GM12878 (cell line): Measurements from ENCODE around the gene STAT3. TPM values are rescaled to one million over a fixed set of nuclear protein-coding genes. Genes with fewer than 3 reads are reported as not detected.

Experiments
- ATAC-seq: fragments of 200-7000 bp; cut with Tn5 transposase; 3 replicates; pipeline ENCODE4 v1.9.1; 2020; ENCODE audit warnings: mild to moderate bottlenecking, moderate library complexity
- BruUV-seq: library from RNA; stranded (reverse); fragments of 400-500 nt; replicated peaks from 2 replicates; lab custom pipeline; 2021; lab: Mats Ljungman, UMichigan
- CTCF ChIA-PET: fragments of 300-600 bp; sonication (Branson Sonifier 250); formaldehyde crosslinking; extraction: SDS; loops from one replicate; lab custom pipeline; 2021; ENCODE audit warnings: inconsistent platforms; lab: Yijun Ruan, JAX
- POLR2A ChIA-PET: fragments of 350-600 bp; formaldehyde crosslinking; extraction: SDS; loops from one replicate; lab custom pipeline; 2021; ENCODE audit warnings: inconsistent platforms; lab: Charles Lee
- RAD21 ChIA-PET: fragments of 300-600 bp; sonication (Branson Sonifier 250); formaldehyde crosslinking; loops from one replicate; lab custom pipeline; 2023; ENCODE audit warnings: antibody characterized with exemption; ENCODE audit not compliant: unreplicated experiment; lab: Charles Lee
- SMC1A ChIA-PET: fragments of 300-600 bp; sonication (Branson Sonifier 250); formaldehyde crosslinking; loops from one replicate; lab custom pipeline; 2023; ENCODE audit not compliant: unreplicated experiment, uncharacterized antibody; lab: Charles Lee
- DNase-seq: peaks from one replicate; pipeline ENCODE4 v3.0.0-alpha.2; 2011; ENCODE audit warnings: low read depth, low spot score
- FAIRE-seq: peaks from 3 replicates; lab custom pipeline; 2011; peaks lifted over from hg19 to GRCh38; lab: Jason Lieb, UNC
- H2AFZ ChIP-seq: 2 replicates; pipeline ENCODE4 v1.6.0; 2011; ENCODE audit warnings: low read depth, low read length, control low read depth; ENCODE audit not compliant: control insufficient read depth
- H3K27ac ChIP-seq: 2 replicates; pipeline ENCODE4 v1.5.1; 2011; ENCODE audit warnings: control low read depth; ENCODE audit not compliant: control insufficient read depth, insufficient read depth
- H3K27me3 ChIP-seq, 2 experiments: replicated peaks in 1 of 2; 2 replicates each; pipeline versions ENCODE4 v1.6.0 to v1.6.1; 2011; ENCODE audit warnings: low read length in 1 of 2; ENCODE audit not compliant: control insufficient read depth in 2 of 2, insufficient read depth in 2 of 2
- H3K36me3 ChIP-seq, 2 experiments: 2 replicates each; pipeline ENCODE4 v1.5.1; 2011; ENCODE audit warnings: low read length in 1 of 2; ENCODE audit not compliant: control insufficient read depth in 2 of 2, insufficient read depth in 2 of 2
- H3K4me1 ChIP-seq: 2 replicates; pipeline ENCODE4 v1.6.1; 2011; ENCODE audit warnings: mild to moderate bottlenecking, low read length, moderate library complexity, mixed read lengths; ENCODE audit not compliant: control insufficient read depth, insufficient read depth
- H3K4me2 ChIP-seq: 2 replicates; pipeline ENCODE4 v1.6.0; 2011; ENCODE audit warnings: control low read depth; ENCODE audit not compliant: control insufficient read depth, insufficient read depth
- H3K4me3 ChIP-seq: fragments of 200-600 bp; sonication (generic); 2 replicates; pipeline ENCODE4 v1.5.1; 2016
- H3K79me2 ChIP-seq: 2 replicates; pipeline ENCODE4 v1.6.0; 2011; ENCODE audit warnings: low read length; ENCODE audit not compliant: control insufficient read depth, insufficient read depth
- H3K9ac ChIP-seq: 2 replicates; pipeline ENCODE4 v1.8.0; 2011; ENCODE audit warnings: low read length, control low read depth, mixed read lengths; ENCODE audit not compliant: control insufficient read depth, insufficient read depth
- H3K9me3 ChIP-seq: replicated peaks from 3 replicates; pipeline ENCODE4 v1.5.1; 2011; ENCODE audit warnings: mild to moderate bottlenecking, low read length; ENCODE audit not compliant: control insufficient read depth, insufficient read depth
- H4K20me1 ChIP-seq: 2 replicates; pipeline ENCODE4 v1.6.0; 2011; ENCODE audit not compliant: control insufficient read depth, insufficient read depth
- ATF3 ChIP-seq: IDR thresholded peaks from 2 replicates; pipeline ENCODE4 v1.6.1; 2011; ENCODE audit warnings: low read depth, mild to moderate bottlenecking, low read length, moderate library complexity, borderline replicate concordance; ENCODE audit errors: extremely low read depth
- HDAC2 ChIP-seq: fragments of 200-600 bp; sonication (generic); IDR thresholded peaks from 2 replicates; pipeline ENCODE4 v1.6.1; 2017
- IKZF2 ChIP-seq, 2 experiments: fragments of 450-650 bp; IDR thresholded peaks; 2 replicates each; pipeline ENCODE4 v1.6.1; 2017; ENCODE audit warnings: mild to moderate bottlenecking in 2 of 2, moderate library complexity in 2 of 2
- SIX5 ChIP-seq: IDR thresholded peaks from 2 replicates; pipeline ENCODE4 v1.6.1; 2011; ENCODE audit warnings: mild to moderate bottlenecking, low read depth, low read length, moderate library complexity; ENCODE audit not compliant: severe bottlenecking
- TCF12 ChIP-seq: IDR thresholded peaks from 2 replicates; pipeline ENCODE4 v1.6.1; 2011; ENCODE audit warnings: low read depth, mild to moderate bottlenecking, low read length
- WGBS: methylation state at CpG from one replicate; pipeline ENCODE4 v1.1.6; 2016; ENCODE audit warnings: low lambda C conversion rate; ENCODE audit not compliant: insufficient replicate concordance, insufficient coverage; ENCODE audit errors: missing lambda C conversion rate; 5-methylcytosine and 5-hydroxymethylcytosine counted together
- in situ Hi-C: fragments of 300-500 bp; cut with MboI; formaldehyde crosslinking; loops from 9 replicates; pipeline ENCODE4 v1.14.3; 2018; ENCODE audit warnings: mixed read lengths
- intact Hi-C: fragments of 100-400 bp; cut with micrococcal nuclease; formaldehyde crosslinking; loops from one replicate; pipeline ENCODE4 v1.14.2; 2022; ENCODE audit not compliant: unreplicated experiment
- polyA plus RNA-seq, 11 experiments: library from polyadenylated mRNA; depleted of rRNA in 4 of 11; unstranded in 6 of 11; stranded (reverse) in 5 of 11; fragments of >200 nt; fragmentation: Nextera tagmentation in 4 of 11; fragmentation: Illumina TruSeq in 1 of 11; extraction: Ambion mirVana in 4 of 11; extraction: Trizol in 1 of 11; gene quantifications; 1 replicate in 1 of 11; 2 replicates in 10 of 11; pipeline versions ENCODE4 v1.2.1 to v1.2.3, GENCODE V29; 2011 to 2016; ENCODE audit warnings: inconsistent platforms in 2 of 11, missing spikeins in 2 of 11, low read depth in 1 of 11
- total RNA-seq, 4 experiments: library from RNA; depleted of rRNA in 3 of 4; stranded (reverse); fragments of >200 nt in 3 of 4; fragmentation: Illumina TruSeq in 1 of 4; extraction: Trizol in 1 of 4; gene quantifications; 2 replicates each; pipeline versions ENCODE4 v1.2.1 to v1.2.3, GENCODE V29; 2013 to 2021
- TF ChIP-seq, protein P1 (sequence below): fragments of 450-650 bp; formaldehyde crosslinking; IDR thresholded peaks from 2 replicates; pipeline ENCODE4 v1.5.0; 2022; ENCODE audit warnings: mild to moderate bottlenecking, missing genetic modification characterization
- TF ChIP-seq, protein P2 (sequence below): IDR thresholded peaks from 2 replicates; pipeline ENCODE4 v1.6.1; 2011; ENCODE audit warnings: borderline replicate concordance, low read depth, mild to moderate bottlenecking, moderate library complexity, mixed read lengths, low read length; ENCODE audit not compliant: insufficient read depth; ENCODE audit errors: extremely low read length

STAT3 gene
- total and polyA plus RNA-seq, 10 of the 15 experiments (the other 5 are each of a cell fraction or from before 2014, with no cell fraction given) = 18.4 to 96.4 (median 60.9) TPM

DNA sequence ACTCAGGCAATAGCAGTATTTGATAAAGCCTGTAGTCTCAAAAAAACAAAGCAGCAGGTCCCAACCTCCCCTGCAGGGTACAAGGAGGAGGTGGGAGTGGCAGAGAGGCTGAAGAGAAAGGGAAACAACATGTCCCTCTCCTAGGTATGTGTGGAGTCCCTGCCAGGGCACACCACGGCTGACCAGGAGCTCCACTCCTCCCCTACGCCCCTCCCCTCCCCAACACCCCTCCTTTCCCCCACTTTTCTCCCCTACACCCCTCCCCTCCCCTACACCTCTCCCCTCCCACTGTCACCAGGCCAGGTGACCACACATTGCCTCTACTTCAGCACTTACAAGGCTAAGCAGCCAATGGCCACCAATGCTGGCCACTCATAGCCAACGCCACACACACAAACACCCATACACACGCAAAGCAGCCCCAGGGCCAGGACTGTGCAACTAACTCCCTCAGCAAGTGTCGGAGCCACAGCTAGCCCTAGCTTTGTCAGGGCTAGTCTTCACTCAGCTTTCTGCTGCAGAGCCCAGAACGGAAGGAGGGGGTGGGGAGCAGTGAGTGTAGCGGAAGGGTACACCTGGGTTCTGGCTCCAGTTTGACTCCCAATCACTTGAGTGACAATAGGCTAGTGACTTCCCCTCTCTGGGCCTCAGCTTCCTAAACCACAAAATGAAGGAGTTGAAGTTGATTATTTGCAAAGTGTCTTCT is 26.6 kb upstream of the STAT3 start (continued):
- no peak for TF ChIP-seq ATF3
- TF ChIP-seq TCF12 = no peak
- no peak for TF ChIP-seq IKZF2 (IDR thresholded peaks at IDR 0.05)
- TF ChIP-seq HDAC2 = no peak
- TF ChIP-seq, protein P1, sequence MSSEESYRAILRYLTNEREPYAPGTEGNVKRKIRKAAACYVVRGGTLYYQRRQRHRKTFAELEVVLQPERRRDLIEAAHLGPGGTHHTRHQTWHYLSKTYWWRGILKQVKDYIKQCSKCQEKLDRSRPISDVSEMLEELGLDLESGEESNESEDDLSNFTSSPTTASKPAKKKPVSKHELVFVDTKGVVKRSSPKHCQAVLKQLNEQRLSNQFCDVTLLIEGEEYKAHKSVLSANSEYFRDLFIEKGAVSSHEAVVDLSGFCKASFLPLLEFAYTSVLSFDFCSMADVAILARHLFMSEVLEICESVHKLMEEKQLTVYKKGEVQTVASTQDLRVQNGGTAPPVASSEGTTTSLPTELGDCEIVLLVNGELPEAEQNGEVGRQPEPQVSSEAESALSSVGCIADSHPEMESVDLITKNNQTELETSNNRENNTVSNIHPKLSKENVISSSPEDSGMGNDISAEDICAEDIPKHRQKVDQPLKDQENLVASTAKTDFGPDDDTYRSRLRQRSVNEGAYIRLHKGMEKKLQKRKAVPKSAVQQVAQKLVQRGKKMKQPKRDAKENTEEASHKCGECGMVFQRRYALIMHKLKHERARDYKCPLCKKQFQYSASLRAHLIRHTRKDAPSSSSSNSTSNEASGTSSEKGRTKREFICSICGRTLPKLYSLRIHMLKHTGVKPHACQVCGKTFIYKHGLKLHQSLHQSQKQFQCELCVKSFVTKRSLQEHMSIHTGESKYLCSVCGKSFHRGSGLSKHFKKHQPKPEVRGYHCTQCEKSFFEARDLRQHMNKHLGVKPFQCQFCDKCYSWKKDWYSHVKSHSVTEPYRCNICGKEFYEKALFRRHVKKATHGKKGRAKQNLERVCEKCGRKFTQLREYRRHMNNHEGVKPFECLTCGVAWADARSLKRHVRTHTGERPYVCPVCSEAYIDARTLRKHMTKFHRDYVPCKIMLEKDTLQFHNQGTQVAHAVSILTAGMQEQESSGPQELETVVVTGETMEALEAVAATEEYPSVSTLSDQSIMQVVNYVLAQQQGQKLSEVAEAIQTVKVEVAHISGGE (CRISPR knock-in tag) = no peak
- no peak for TF ChIP-seq SIX5
- TF ChIP-seq, all 136 proteins: peak for 6

- SMC1A ChIA-PET = interaction anchor here (0.9 to 2.4 kb wide), 4 partner anchors 9 to 63 kb away, joined by 3 to 4 read pairs (median 3); partner anchors contain the start of gene CAVIN1
- CTCF ChIA-PET = interaction anchor here (1.4 to 3.2 kb wide), 6 partner anchors 10 to 114 kb away, joined by 4 to 19 read pairs (median 6); no protein-coding TSS in a partner anchor
- no peak overlapping the region for H3K27ac ChIP-seq
- no peak overlapping the region for H3K4me3 ChIP-seq
- H3K27me3 ChIP-seq = no peaks in the 10 kb centered on the region
- no peaks in the 10 kb centered on the region for H3K9me3 ChIP-seq
- RAD21 ChIA-PET = interaction anchor here (0.8 kb wide), 1 partner anchor 114 kb away, joined by 4 read pairs; no protein-coding TSS in a partner anchor
- in situ Hi-C loops (no loop called here), intact Hi-C loops (no loop called here)
- H3K36me3 ChIP-seq = no peaks in the 10 kb centered on the region
- ATAC-seq (no peak), FAIRE-seq (no peak), DNase-seq (no peak)
- H4K20me1 ChIP-seq = no peaks in the 10 kb centered on the region
- no peaks in the 10 kb centered on the region for H3K79me2 ChIP-seq
- POLR2A ChIA-PET = interaction anchor here (0.7 kb wide), 1 partner anchor 50 kb away, joined by 3 read pairs; no protein-coding TSS in a partner anchor
- H2AFZ ChIP-seq = no peak overlapping the region
- H3K4me1 ChIP-seq = peaks cover 9% of the 10 kb centered on the region; the same call in 1 of the 2 replicates
- no TSS peak for BruUV-seq
- no peak overlapping the region for H3K4me2 ChIP-seq
- TF ChIP-seq, protein P2, sequence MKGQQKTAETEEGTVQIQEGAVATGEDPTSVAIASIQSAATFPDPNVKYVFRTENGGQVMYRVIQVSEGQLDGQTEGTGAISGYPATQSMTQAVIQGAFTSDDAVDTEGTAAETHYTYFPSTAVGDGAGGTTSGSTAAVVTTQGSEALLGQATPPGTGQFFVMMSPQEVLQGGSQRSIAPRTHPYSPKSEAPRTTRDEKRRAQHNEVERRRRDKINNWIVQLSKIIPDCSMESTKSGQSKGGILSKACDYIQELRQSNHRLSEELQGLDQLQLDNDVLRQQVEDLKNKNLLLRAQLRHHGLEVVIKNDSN = no peak
- no peak overlapping the region for H3K9ac ChIP-seq
- 49% methylated on average over 3 of the region's 3 CpGs for WGBS
Observed at GRCh38 chr17:42413464-42414040, 25.3 kb upstream of the STAT3 start.
